IMR-90 (cell line): ENCODE results near the gene SPEM1. TPM values are rescaled to one million over a fixed set of nuclear protein-coding genes. Genes with fewer than 3 reads are reported as not detected.
A peak's percentile ranks its signal among the peaks of the same experiment; 100 is the strongest.

Experiments
- ATAC-seq: fragments of 200-7000 bp; cut with Tn5 transposase; 2 replicates; pipeline ENCODE4 v1.9.1; 2020; ENCODE audit warnings: low read depth, mild to moderate bottlenecking, moderate library complexity
- BruUV-seq: library from RNA; stranded (reverse); fragments of 400-500 nt; replicated peaks from 2 replicates; lab custom pipeline; 2021; lab: Mats Ljungman, UMichigan
- CTCF ChIA-PET: fragments of 300-600 bp; formaldehyde crosslinking; extraction: SDS; loops from one replicate; lab custom pipeline; 2021; ENCODE audit warnings: antibody characterized with exemption; lab: Yijun Ruan, JAX
- POLR2A ChIA-PET: fragments of 300-600 bp; sonication (Branson Sonifier 250); formaldehyde crosslinking; loops from one replicate; lab custom pipeline; 2022; ENCODE audit warnings: antibody characterized with exemption; ENCODE audit not compliant: unreplicated experiment; lab: Charles Lee
- DNase-seq: peaks from one replicate; pipeline ENCODE4 v3.0.0; 2013
- H2AFZ ChIP-seq: replicated peaks from 2 replicates; pipeline ENCODE3; 2013; ENCODE audit warnings: low read length, mild to moderate bottlenecking; ENCODE audit not compliant: poor library complexity
- H2AK5ac ChIP-seq: 2 replicates; pipeline ENCODE4 v1.6.1; 2013; ENCODE audit warnings: low read depth, low read length, inconsistent platforms
- H2AK9ac ChIP-seq: replicated peaks from 2 replicates; pipeline ENCODE3; 2013; ENCODE audit warnings: mild to moderate bottlenecking, low read depth, low read length, moderate library complexity; ENCODE audit not compliant: poor library complexity
- H2BK120ac ChIP-seq: 2 replicates; pipeline ENCODE4 v1.6.1; 2013; ENCODE audit warnings: low read depth, low read length, inconsistent platforms
- H2BK15ac ChIP-seq: 3 replicates; pipeline ENCODE4 v1.6.1; 2013; ENCODE audit warnings: low read depth, low read length, inconsistent platforms
- H2BK20ac ChIP-seq: 2 replicates; pipeline ENCODE4 v1.6.1; 2013; ENCODE audit warnings: low read depth, mild to moderate bottlenecking, inconsistent platforms, low read length, moderate library complexity
- H2BK5ac ChIP-seq: 2 replicates; pipeline ENCODE4 v1.6.1; 2013; ENCODE audit warnings: mild to moderate bottlenecking, low read depth, low read length, inconsistent platforms; ENCODE audit not compliant: poor library complexity, severe bottlenecking
- H3K14ac ChIP-seq: replicated peaks from 2 replicates; pipeline ENCODE4 v1.6.1; 2013; ENCODE audit warnings: low read depth, low read length, inconsistent platforms
- H3K18ac ChIP-seq: 2 replicates; pipeline ENCODE4 v1.6.1; 2013; ENCODE audit warnings: low read depth, low read length, control low read depth
- H3K23ac ChIP-seq: 2 replicates; pipeline ENCODE4 v1.6.1; 2013; ENCODE audit warnings: low read depth, low read length, inconsistent platforms
- H3K27ac ChIP-seq: 2 replicates; pipeline ENCODE4 v1.5.1; 2013; ENCODE audit warnings: mild to moderate bottlenecking, control low read depth, low read length; ENCODE audit not compliant: insufficient read depth
- H3K27me3 ChIP-seq: 2 replicates; pipeline ENCODE4 v1.6.1; 2013; ENCODE audit warnings: low read length; ENCODE audit not compliant: control insufficient read depth, insufficient read depth
- H3K36me3 ChIP-seq: 2 replicates; pipeline ENCODE4 v1.6.1; 2013; ENCODE audit warnings: low read length, mixed read lengths; ENCODE audit not compliant: control insufficient read depth, insufficient read depth
- H3K4ac ChIP-seq: 2 replicates; pipeline ENCODE4 v1.6.1; 2013; ENCODE audit warnings: low read depth, low read length, inconsistent platforms
- H3K4me1 ChIP-seq: 2 replicates; pipeline ENCODE4 v1.6.1; 2013; ENCODE audit warnings: low read length, mixed read lengths; ENCODE audit not compliant: control insufficient read depth, insufficient read depth
- H3K4me2 ChIP-seq: 2 replicates; pipeline ENCODE4 v1.6.1; 2013; ENCODE audit warnings: low read depth, mild to moderate bottlenecking, control low read depth, low read length, moderate library complexity
- H3K4me3 ChIP-seq: 2 replicates; pipeline ENCODE4 v1.5.1; 2013; ENCODE audit warnings: low read depth, mild to moderate bottlenecking, control low read depth, low read length, moderate library complexity; ENCODE audit not compliant: insufficient read depth
- H3K56ac ChIP-seq: 2 replicates; pipeline ENCODE4 v1.6.1; 2013; ENCODE audit warnings: low read length, inconsistent platforms; ENCODE audit not compliant: insufficient read depth; ENCODE audit errors: extremely low read depth
- H3K79me1 ChIP-seq, 2 experiments: 2 replicates each; pipeline ENCODE4 v1.6.1; 2013; ENCODE audit warnings: low read length in 2 of 2, inconsistent platforms in 1 of 2, low read depth in 1 of 2
- H3K9ac ChIP-seq: 2 replicates; pipeline ENCODE4 v1.6.1; 2013; ENCODE audit warnings: low read depth, low read length, control low read depth
- H3K9me1 ChIP-seq: 2 replicates; pipeline ENCODE4 v1.6.1; 2013; ENCODE audit warnings: low read length, inconsistent platforms; ENCODE audit not compliant: insufficient read depth
- H3K9me3 ChIP-seq: 2 replicates; pipeline ENCODE4 v1.6.1; 2013; ENCODE audit warnings: low read length; ENCODE audit not compliant: control insufficient read depth, insufficient read depth
- H4K20me1 ChIP-seq: 2 replicates; pipeline ENCODE4 v1.6.1; 2013; ENCODE audit warnings: low read length, inconsistent platforms; ENCODE audit not compliant: insufficient read depth
- H4K5ac ChIP-seq: 2 replicates; pipeline ENCODE4 v1.6.1; 2013; ENCODE audit warnings: mild to moderate bottlenecking, low read depth, low read length, control low read depth
- H4K8ac ChIP-seq, 2 experiments: 2 replicates each; pipeline ENCODE4 v1.6.1; 2013; ENCODE audit warnings: low read depth in 2 of 2, low read length in 2 of 2, control low read depth in 1 of 2, inconsistent platforms in 1 of 2
- H4K91ac ChIP-seq: 2 replicates; pipeline ENCODE4 v1.6.1; 2013; ENCODE audit warnings: low read depth, low read length, inconsistent platforms; ENCODE audit not compliant: insufficient read depth
- BHLHE40 ChIP-seq: fragments of 150-350 bp; IDR thresholded peaks from 2 replicates; pipeline ENCODE4 v1.6.1; 2016; ENCODE audit warnings: mild to moderate bottlenecking, low read depth, low read length
- CHD1 ChIP-seq: IDR thresholded peaks from 2 replicates; pipeline ENCODE4 v1.6.1; 2012; ENCODE audit warnings: low read depth, low read length, improper control_type of control experiment
- FOS ChIP-seq: fragments of 150-350 bp; IDR thresholded peaks from 2 replicates; pipeline ENCODE4 v1.6.1; 2016; ENCODE audit warnings: low read depth, low read length
- MAZ ChIP-seq: IDR thresholded peaks from 2 replicates; pipeline ENCODE4 v1.6.1; 2012; ENCODE audit warnings: low read depth, mild to moderate bottlenecking, low read length, improper control_type of control experiment, moderate library complexity, borderline replicate concordance
- MXI1 ChIP-seq: IDR thresholded peaks from 2 replicates; pipeline ENCODE4 v1.6.1; 2012; ENCODE audit warnings: low read depth, mild to moderate bottlenecking, low read length, moderate library complexity, borderline replicate concordance
- NFE2L2 ChIP-seq: fragments of 150-350 bp; IDR thresholded peaks from 2 replicates; pipeline ENCODE4 v1.6.1; 2016; ENCODE audit warnings: low read depth, mild to moderate bottlenecking, low read length
- POLR2A ChIP-seq: IDR thresholded peaks from 2 replicates; pipeline ENCODE4 v1.6.1; 2012; ENCODE audit warnings: mild to moderate bottlenecking, low read depth, low read length
- RCOR1 ChIP-seq: IDR thresholded peaks from 2 replicates; pipeline ENCODE4 v1.6.1; 2012; ENCODE audit warnings: mild to moderate bottlenecking, low read length, improper control_type of control experiment; ENCODE audit not compliant: insufficient replicate concordance
- RFX5 ChIP-seq: IDR thresholded peaks from 2 replicates; pipeline ENCODE4 v1.8.0; 2012; ENCODE audit warnings: low read depth, mild to moderate bottlenecking, low read length, moderate library complexity
- SMC3 ChIP-seq: fragments of 150-350 bp; IDR thresholded peaks from 2 replicates; pipeline ENCODE4 v1.6.1; 2016; ENCODE audit warnings: low read depth, mild to moderate bottlenecking, antibody characterized with exemption, low read length, moderate library complexity
- USF2 ChIP-seq: fragments of 150-350 bp; IDR thresholded peaks from 2 replicates; pipeline ENCODE4 v1.6.1; 2017; ENCODE audit warnings: mild to moderate bottlenecking, antibody characterized with exemption, low read length, low read depth
- WGBS, 2 experiments: methylation state at CpG; one replicate each; pipeline versions ENCODE4 v1.1.5 to v1.1.7; 2013; ENCODE audit warnings: missing lambda C conversion rate in 2 of 2; ENCODE audit not compliant: insufficient read length in 1 of 2; ENCODE audit errors: extremely low coverage in 2 of 2; 5-methylcytosine and 5-hydroxymethylcytosine counted together
- dilution Hi-C: fragments of 300-500 bp; cut with HindIII; formaldehyde crosslinking; loops from one replicate; pipeline ENCODE4 v1.14.3; 2018; ENCODE audit warnings: low sequenced_read_pairs; ENCODE audit not compliant: unreplicated experiment
- in situ Hi-C: fragments of 300-500 bp; cut with MboI; formaldehyde crosslinking; loops from 3 replicates; pipeline ENCODE4 v1.14.3; 2019; ENCODE audit warnings: low sequenced_read_pairs, inconsistent platforms, mixed read lengths
- intact Hi-C: fragments of 100-400 bp; cut with micrococcal nuclease; formaldehyde crosslinking; loops from 2 replicates; pipeline ENCODE4 v1.10.0; 2022
- polyA plus RNA-seq, 3 experiments: library from polyadenylated mRNA; depleted of rRNA; stranded (reverse); fragments of >200 nt; gene quantifications; 2 replicates each; pipeline ENCODE4 v1.2.3, GENCODE V29; 2012; ENCODE audit warnings: low replicate concordance in 1 of 3
- total RNA-seq: library from RNA; depleted of rRNA; stranded (reverse); fragments of >200 nt; gene quantifications from 2 replicates; pipeline ENCODE4 v1.2.3, GENCODE V29; 2012
- TF ChIP-seq, protein P1 (sequence below): fragments of 150-350 bp; IDR thresholded peaks from 2 replicates; pipeline ENCODE4 v1.6.1; 2016; ENCODE audit warnings: low read depth, mild to moderate bottlenecking, low read length, moderate library complexity, borderline replicate concordance

SPEM1 gene
- total and polyA plus RNA-seq, 2 of the 4 experiments (the other 2 are of a cell fraction) = not detected

DNA sequence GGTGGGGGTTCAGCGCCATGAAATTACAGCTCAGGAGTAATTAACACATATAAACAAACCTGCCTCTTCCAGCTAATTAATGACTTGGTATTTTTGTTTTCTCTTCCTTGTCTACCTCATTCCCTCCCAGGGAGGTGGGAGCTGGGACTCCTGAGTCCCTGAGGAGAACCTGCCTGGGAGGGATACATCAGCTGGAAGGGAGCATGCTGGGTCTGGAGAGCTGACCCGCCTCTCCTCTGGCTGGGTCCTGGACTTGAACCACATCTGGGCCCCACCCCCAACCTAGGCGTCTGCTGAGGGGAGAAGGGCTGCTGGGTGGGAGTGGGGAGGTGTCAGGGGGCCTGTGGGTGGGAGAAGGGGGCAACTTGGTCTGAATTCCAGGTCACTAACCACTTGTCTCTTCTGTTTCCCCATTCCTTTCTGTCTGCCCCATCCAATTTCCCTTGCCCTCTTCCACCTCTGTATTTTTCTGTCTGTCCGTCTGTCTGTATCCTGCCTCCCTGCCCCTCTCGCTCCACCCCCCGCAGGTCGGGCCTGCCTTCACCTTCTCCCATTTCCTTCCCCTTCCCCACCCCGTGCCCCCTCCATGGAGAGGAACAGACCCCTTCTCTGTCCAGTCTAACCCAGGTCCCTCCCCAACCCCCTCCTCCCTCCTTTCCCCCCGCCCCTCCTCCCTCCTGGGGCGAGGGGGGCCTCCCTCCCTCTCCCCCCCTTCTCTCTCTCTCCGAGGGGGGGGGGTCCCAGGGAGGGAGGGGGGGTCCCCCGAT lies 12.5 kb upstream of the SPEM1 start, which contains the start of gene NLGN2:
Gene NLGN2 (plus strand): TSS at position 361 of the 767 bp plus-strand sequence. CDS start 411 bp downstream, outside the sequence.
- Histone ChIP-seq H3K27me3 (no peaks in the 10 kb centered on the region), H2BK120ac (no peak within 1 kb of the TSS), H4K20me1 (peaks cover 7% of the 10 kb centered on the region), H4K8ac (no peak within 1 kb of the TSS), H3K9me3 (no peaks in the 10 kb centered on the region), H3K14ac (no peak within 1 kb of the TSS), H2BK20ac (no peak within 1 kb of the TSS), H3K36me3 (peaks cover 26% of the 10 kb centered on the region), H3K56ac (no peak within 1 kb of the TSS), H3K9ac (no peak within 1 kb of the TSS), H2AFZ (no peak within 1 kb of the TSS), H3K79me1 (peaks cover 5 to 42% of the 10 kb centered on the region in 2 experiments), H4K91ac (no peak within 1 kb of the TSS), H4K5ac (no peak within 1 kb of the TSS), H3K4me2 (peak within 1 kb of the TSS; percentile 42; the same call in 1 of the 2 replicates), H3K4me1 (peaks cover 9% of the 10 kb centered on the region), H3K4me3 (no peak within 1 kb of the TSS), H3K18ac (no peak within 1 kb of the TSS), H2BK5ac (no peak within 1 kb of the TSS), H2BK15ac (no peak within 1 kb of the TSS), H2AK5ac (no peak within 1 kb of the TSS), H3K23ac (no peak within 1 kb of the TSS), H2AK9ac (no peak within 1 kb of the TSS), H3K4ac (no peak within 1 kb of the TSS), H3K9me1 (0 out of 2 replicates have a peak, but pooled peaks cover 4% of the 10 kb centered on the region), H3K27ac (no peak within 1 kb of the TSS)
- no TSS peak for BruUV-seq
- 48% methylated on average over 3 of the region's 12 CpGs; no CpG with 5 or more reads in 1 of the 2 experiments for WGBS, 2 experiments
- ChIA-PET POLR2A (no interaction called here), CTCF (no interaction called here)
- DNase-seq (no peak), ATAC-seq (no peak)
- TF ChIP-seq, protein P1, sequence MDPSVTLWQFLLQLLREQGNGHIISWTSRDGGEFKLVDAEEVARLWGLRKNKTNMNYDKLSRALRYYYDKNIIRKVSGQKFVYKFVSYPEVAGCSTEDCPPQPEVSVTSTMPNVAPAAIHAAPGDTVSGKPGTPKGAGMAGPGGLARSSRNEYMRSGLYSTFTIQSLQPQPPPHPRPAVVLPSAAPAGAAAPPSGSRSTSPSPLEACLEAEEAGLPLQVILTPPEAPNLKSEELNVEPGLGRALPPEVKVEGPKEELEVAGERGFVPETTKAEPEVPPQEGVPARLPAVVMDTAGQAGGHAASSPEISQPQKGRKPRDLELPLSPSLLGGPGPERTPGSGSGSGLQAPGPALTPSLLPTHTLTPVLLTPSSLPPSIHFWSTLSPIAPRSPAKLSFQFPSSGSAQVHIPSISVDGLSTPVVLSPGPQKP = no peak
- TF ChIP-seq RFX5 (no peak), SMC3 (no peak), RCOR1 (no peak), POLR2A (no peak), NFE2L2 (no peak), MXI1 (no peak), BHLHE40 (no peak), MAZ (no peak), FOS (no peak), CHD1 (no peak), USF2 (no peak)
- dilution Hi-C loops = no loop called here
- in situ Hi-C loops = no loop called here
- intact Hi-C loops = no loop called here
